ENCODE measurements around the gene WDR62. TPM values are rescaled to one million over a fixed set of nuclear protein-coding genes. Genes with fewer than 3 reads are reported as not detected.

The WDR62 gene
- total RNA-seq, 2 donors from 2014 or later = 0.26 to 0.33 TPM

DNA sequence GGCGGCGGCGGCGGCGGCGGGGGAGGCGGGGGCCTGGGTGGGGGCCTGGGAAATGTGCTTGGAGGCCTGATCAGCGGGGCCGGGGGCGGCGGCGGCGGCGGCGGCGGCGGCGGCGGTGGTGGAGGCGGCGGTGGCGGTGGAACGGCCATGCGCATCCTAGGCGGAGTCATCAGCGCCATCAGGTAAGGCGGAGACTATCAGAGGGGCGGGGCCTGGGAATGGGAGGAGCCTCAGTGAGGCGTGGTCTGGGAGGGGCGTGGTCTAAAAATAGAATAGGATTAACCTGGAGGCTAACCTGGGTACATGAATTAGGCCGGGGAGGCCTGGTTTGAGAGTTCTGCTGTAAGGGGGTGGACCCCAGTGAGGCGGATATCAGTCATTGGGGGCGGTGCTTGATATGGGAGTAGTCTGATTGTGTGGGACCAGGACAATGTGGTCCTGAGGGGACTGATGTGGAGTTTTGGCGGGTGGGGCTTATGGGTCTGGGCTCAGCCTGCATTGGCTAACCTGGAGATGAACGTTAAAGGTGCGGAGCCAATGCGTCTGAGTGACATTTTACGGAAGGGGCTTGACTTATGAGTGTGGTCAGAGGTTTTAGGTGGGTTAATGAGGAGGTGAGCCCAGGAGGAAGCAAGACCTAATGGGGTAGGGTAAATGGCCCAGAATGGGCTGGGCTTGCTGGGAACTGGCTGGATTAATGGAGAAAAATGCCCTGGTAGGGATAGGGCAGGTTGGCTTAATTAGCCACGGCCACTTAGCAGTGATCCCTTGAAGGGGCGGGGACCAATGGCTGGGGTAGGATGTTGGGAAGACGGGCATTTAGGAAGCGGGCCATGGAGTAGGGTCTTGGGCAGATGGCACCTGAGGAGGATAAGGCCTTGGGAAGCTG lies 86.6 kb downstream of the WDR62 start:
- H3K27ac ChIP-seq = peak overlapping the region; percentile 97 to 99 (median 98)
- intact Hi-C loops (cut with DNase I) = no loop called here
- DNase-seq (peak; percentile 86 to 91 (median 89)), ATAC-seq (peak; percentile 61)
- peaks cover 36% of the 10 kb centered on the region for H3K4me1 ChIP-seq
- peaks cover 8 to 24% of the 10 kb centered on the region in 2 donors for H3K36me3 ChIP-seq (replicated peaks in 1 of 2; ENCODE audit: insufficient read depth in 1 of 2, low read depth in 2 of 2)
- TF ChIP-seq, protein P1, sequence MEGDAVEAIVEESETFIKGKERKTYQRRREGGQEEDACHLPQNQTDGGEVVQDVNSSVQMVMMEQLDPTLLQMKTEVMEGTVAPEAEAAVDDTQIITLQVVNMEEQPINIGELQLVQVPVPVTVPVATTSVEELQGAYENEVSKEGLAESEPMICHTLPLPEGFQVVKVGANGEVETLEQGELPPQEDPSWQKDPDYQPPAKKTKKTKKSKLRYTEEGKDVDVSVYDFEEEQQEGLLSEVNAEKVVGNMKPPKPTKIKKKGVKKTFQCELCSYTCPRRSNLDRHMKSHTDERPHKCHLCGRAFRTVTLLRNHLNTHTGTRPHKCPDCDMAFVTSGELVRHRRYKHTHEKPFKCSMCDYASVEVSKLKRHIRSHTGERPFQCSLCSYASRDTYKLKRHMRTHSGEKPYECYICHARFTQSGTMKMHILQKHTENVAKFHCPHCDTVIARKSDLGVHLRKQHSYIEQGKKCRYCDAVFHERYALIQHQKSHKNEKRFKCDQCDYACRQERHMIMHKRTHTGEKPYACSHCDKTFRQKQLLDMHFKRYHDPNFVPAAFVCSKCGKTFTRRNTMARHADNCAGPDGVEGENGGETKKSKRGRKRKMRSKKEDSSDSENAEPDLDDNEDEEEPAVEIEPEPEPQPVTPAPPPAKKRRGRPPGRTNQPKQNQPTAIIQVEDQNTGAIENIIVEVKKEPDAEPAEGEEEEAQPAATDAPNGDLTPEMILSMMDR (IDR thresholded peaks at IDR 0.05) = no peak
- TF ChIP-seq POLR2A (IDR thresholded peaks at IDR 0.05) = peak in 2 of 3 donors; percentile 41 to 51
- 31 to 61% methylated on average over 15 to 28 of the region's 42 CpGs for WGBS, 2 donors
- H3K27me3 ChIP-seq = no peaks in the 10 kb centered on the region
- no peaks in the 10 kb centered on the region for H3K9me3 ChIP-seq
- peak overlapping the region; percentile 78 to 89 for H3K4me3 ChIP-seq

DNA sequence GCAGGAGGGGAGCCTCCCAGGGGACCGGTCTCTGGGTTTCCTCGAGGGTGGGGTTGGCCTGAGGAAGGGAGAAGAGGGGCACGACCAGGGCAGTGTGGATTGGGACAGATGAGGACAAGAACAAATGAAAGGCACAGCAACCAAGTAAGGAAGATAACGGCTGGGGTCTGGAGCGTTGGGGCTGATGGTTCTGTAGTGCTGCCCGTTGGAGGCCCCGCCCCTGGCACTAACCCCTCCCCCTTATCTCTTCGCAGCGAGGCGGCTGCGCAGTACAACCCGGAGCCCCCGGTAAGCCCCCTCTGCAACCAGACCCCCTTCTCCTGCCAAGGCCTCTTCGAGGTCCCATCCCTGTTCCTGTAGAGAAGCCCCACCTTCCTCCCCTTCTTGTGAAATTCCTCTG lies 87.3 kb downstream of the WDR62 start:
- Histone ChIP-seq H3K36me3 (replicated peaks in 1 of 2; ENCODE audit: insufficient read depth in 1 of 2, low read depth in 2 of 2) (peaks cover 15 to 32% of the 10 kb centered on the region in 2 donors), H3K9me3 (no peaks in the 10 kb centered on the region), H3K27me3 (no peaks in the 10 kb centered on the region), H3K27ac (no peak overlapping the region), H3K4me1 (peaks cover 28% of the 10 kb centered on the region), H3K4me3 (no peak overlapping the region)
- ATAC-seq = no peak
- TF ChIP-seq, protein P1 (IDR thresholded peaks at IDR 0.05) = no peak
- TF ChIP-seq POLR2A (IDR thresholded peaks at IDR 0.05) = no peak
- no peak for DNase-seq
- 93 to 95% methylated on average over 14 of the region's 14 CpGs for WGBS, 2 donors
- intact Hi-C loops (cut with DNase I) = no loop called here

DNA sequence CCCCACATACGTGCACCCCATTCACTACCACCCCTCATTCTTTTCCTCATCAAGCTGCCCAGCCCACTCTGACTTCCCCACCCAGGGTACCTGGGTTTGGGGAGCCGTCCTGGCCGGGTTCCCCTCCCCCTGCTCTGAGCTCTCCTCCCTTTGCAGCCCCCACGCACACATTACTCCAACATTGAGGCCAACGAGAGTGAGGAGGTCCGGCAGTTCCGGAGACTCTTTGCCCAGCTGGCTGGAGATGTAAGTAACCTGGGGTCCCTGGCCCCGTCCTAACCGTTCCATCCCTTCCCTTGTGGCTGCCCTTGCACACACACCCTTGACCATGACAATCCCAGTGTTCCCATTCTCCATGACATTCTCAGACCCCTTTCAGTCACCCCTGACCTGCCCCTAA lies 87.8 kb downstream of the WDR62 start:
- H3K9me3 ChIP-seq = no peaks in the 10 kb centered on the region
- H3K36me3 ChIP-seq (replicated peaks in 1 of 2; ENCODE audit: insufficient read depth in 1 of 2, low read depth in 2 of 2) = peaks cover 15 to 35% of the 10 kb centered on the region in 2 donors
- ATAC-seq (no peak), DNase-seq (no peak)
- no peak for TF ChIP-seq POLR2A (IDR thresholded peaks at IDR 0.05)
- TF ChIP-seq, protein P1 (IDR thresholded peaks at IDR 0.05) = no peak
- 93 to 96% methylated on average over 9 of the region's 9 CpGs for WGBS, 2 donors
- no peak overlapping the region for H3K4me3 ChIP-seq
- H3K27ac ChIP-seq = no peak overlapping the region
- no peaks in the 10 kb centered on the region for H3K27me3 ChIP-seq
- intact Hi-C loops (cut with DNase I) = no loop called here
- peaks cover 24% of the 10 kb centered on the region for H3K4me1 ChIP-seq

DNA sequence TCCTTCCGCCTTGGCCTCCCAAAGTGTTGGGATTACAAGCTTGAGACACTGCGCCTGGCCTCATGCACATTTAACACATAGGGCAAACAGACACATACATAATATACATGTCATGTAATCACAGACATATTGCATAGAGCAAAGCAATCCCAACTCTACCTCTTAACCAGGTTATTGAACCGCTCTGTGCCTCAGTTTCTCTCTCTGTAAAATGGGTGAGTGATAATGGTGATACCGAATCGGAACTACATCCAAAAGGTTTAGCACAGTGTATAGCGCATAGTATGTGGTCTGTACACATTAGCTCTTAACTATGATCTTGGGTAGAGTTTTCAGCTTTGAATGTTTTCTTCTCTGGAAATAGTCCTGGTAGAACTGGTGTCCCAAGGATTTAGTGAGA lies 89.9 kb downstream of the WDR62 start:
- DNase-seq (no peak), ATAC-seq (no peak)
- peaks cover 10% of the 10 kb centered on the region for H3K4me1 ChIP-seq
- peaks cover 15 to 42% of the 10 kb centered on the region in 2 donors for H3K36me3 ChIP-seq (replicated peaks in 1 of 2; ENCODE audit: insufficient read depth in 1 of 2, low read depth in 2 of 2)
- 95 to 98% methylated on average over 6 of the region's 6 CpGs for WGBS, 2 donors
- no peak overlapping the region for H3K27ac ChIP-seq
- H3K27me3 ChIP-seq = no peaks in the 10 kb centered on the region
- no peaks in the 10 kb centered on the region for H3K9me3 ChIP-seq
- H3K4me3 ChIP-seq = no peak overlapping the region
- TF ChIP-seq, protein P1 (IDR thresholded peaks at IDR 0.05) = no peak
- no peak for TF ChIP-seq POLR2A (IDR thresholded peaks at IDR 0.05)
- intact Hi-C loops (cut with DNase I) = no loop called here
